ENCODE results near the gene GJB6.

GJB6 gene

DNA sequence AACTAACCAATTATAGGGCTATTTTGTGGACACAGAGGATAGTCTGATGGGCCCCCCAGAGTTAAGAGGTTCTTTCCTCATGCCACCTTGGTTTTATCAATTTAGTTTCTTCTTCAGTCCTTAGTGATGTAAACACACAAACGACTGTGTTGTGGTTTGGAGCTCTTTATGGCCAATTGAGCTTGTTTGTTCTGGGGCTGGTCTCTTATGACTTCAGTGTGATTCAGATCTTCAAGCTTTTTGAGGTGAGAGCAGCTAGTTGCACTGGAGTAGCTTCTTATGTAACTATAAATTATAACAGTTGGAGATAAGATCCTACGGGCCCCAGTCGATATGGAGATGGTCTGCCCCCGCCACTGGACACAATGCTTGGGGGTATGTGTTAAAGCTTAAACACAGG lies 22.0 kb upstream of the GJB6 start:
- no peaks in the 10 kb centered on the region for H3K4me1 ChIP-seq
- no peak for DNase-seq
- no peaks in the 10 kb centered on the region for H3K36me3 ChIP-seq
- no peak overlapping the region for H3K4me3 ChIP-seq
- no peak overlapping the region for H3K27ac ChIP-seq
- TF ChIP-seq, protein P1, sequence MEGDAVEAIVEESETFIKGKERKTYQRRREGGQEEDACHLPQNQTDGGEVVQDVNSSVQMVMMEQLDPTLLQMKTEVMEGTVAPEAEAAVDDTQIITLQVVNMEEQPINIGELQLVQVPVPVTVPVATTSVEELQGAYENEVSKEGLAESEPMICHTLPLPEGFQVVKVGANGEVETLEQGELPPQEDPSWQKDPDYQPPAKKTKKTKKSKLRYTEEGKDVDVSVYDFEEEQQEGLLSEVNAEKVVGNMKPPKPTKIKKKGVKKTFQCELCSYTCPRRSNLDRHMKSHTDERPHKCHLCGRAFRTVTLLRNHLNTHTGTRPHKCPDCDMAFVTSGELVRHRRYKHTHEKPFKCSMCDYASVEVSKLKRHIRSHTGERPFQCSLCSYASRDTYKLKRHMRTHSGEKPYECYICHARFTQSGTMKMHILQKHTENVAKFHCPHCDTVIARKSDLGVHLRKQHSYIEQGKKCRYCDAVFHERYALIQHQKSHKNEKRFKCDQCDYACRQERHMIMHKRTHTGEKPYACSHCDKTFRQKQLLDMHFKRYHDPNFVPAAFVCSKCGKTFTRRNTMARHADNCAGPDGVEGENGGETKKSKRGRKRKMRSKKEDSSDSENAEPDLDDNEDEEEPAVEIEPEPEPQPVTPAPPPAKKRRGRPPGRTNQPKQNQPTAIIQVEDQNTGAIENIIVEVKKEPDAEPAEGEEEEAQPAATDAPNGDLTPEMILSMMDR (IDR thresholded peaks at IDR 0.05): no peak
- intact Hi-C loops (cut with DNase I; ENCODE audit: low total_unique reads): no loop called here
- H3K9me3 ChIP-seq: no peaks in the 10 kb centered on the region
- H3K27me3 ChIP-seq: peaks cover 0 to 6% of the 10 kb centered on the region in 2 donors

DNA sequence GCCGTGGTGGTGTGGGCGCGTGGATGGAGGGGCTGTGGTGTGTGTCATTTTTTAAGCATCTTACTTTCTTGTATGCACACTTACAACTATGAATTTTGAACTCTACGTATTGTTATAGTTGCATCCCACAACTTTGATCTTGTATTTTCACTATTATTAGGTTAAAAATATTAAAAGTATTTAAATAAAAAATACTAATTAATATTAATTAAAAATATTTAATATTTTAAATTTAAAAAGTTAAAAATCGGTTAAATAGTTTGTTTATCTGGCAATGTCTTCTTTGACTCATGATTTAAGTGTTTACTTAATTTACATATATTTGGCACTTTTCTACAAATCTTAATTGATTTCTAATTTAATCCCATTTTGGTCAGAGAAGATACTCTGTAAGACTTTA lies 17.8 kb upstream of the GJB6 start:
- Histone ChIP-seq H3K9me3 (no peaks in the 10 kb centered on the region), H3K36me3 (no peaks in the 10 kb centered on the region), H3K4me3 (no peak overlapping the region), H3K27ac (no peak overlapping the region), H3K27me3 (peaks cover 0 to 9% of the 10 kb centered on the region in 2 donors), H3K4me1 (no peaks in the 10 kb centered on the region)
- TF ChIP-seq, protein P1 (IDR thresholded peaks at IDR 0.05): no peak
- no peak for DNase-seq
- intact Hi-C loops (cut with DNase I; ENCODE audit: low total_unique reads): no loop called here

DNA sequence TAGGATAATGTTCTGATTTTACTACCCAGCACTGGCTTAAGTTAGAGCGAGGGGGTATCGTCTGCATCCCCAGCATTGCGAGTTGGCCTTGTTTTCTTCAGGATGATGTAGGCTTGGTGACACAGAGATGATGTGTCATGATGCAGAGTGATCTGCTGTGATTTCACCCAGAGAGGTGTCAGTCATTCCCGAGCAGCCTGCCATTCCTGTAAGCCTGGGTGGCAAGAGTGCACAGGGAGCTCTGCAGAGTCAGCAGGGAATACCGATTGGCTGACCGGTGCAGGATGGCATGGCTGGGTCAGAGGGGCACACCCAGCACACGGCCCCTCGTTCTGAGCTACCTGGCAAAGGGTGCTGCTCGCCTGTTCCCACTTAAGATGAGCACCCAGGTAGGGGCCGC lies 15.8 kb upstream of the GJB6 start:
- H3K27ac ChIP-seq: no peak overlapping the region
- H3K9me3 ChIP-seq: no peaks in the 10 kb centered on the region
- TF ChIP-seq, protein P1 (IDR thresholded peaks at IDR 0.05): no peak
- H3K4me3 ChIP-seq: no peak overlapping the region
- peaks cover 0 to 6% of the 10 kb centered on the region in 2 donors for H3K27me3 ChIP-seq
- DNase-seq: no peak
- no peaks in the 10 kb centered on the region for H3K36me3 ChIP-seq
- no peaks in the 10 kb centered on the region for H3K4me1 ChIP-seq
- intact Hi-C loops (cut with DNase I; ENCODE audit: low total_unique reads): no loop called here

DNA sequence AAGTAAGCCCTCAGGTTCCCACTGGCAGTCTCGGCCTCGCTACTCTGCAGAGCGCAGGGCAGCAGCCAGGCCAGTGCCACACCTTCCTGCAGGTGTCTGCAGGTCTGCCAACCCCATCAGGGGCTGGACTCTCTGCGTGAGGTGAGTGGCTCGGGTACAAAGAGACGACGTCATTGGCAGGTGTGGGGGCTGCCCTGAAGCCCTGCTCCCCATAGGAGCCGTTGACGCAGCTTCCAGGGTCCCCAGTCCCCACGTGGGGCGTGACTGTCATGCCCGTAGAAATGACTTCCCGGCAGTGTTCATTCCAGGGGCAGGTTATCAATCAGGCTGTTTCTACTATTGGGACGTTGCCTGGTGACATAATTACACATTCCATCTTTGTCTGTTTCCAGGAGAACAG lies 15.3 kb upstream of the GJB6 start:
- H3K36me3 ChIP-seq: no peaks in the 10 kb centered on the region
- peaks cover 0 to 6% of the 10 kb centered on the region in 2 donors for H3K27me3 ChIP-seq
- TF ChIP-seq, protein P1 (IDR thresholded peaks at IDR 0.05): no peak
- no peak overlapping the region for H3K27ac ChIP-seq
- no peaks in the 10 kb centered on the region for H3K4me1 ChIP-seq
- no peak overlapping the region for H3K4me3 ChIP-seq
- DNase-seq: no peak
- no peaks in the 10 kb centered on the region for H3K9me3 ChIP-seq
- intact Hi-C loops (cut with DNase I; ENCODE audit: low total_unique reads): no loop called here

DNA sequence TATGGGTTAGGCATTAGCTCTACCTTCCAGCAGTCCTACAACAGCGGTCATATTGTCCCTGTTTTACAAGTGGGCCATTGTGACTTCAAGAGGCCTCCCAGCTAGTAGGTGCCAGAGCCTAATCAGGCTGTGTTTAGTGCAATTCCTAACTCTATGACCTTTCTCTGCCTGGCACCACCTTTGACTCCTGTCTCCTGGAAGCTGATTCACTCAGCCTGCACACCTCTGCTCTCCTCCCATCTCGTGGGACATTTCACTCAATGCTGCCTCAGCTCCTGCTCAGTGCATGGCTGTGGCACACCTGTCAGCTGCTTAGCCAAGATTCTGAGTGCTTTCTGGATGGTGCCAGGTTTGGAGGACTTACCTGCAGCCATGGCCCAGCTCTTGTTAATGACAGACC lies 9.5 kb upstream of the GJB6 start:
- Histone ChIP-seq H3K36me3 (no peaks in the 10 kb centered on the region), H3K27me3 (peaks cover 0 to 4% of the 10 kb centered on the region in 2 donors), H3K27ac (no peak overlapping the region), H3K4me3 (no peak overlapping the region), H3K9me3 (no peaks in the 10 kb centered on the region), H3K4me1 (no peaks in the 10 kb centered on the region)
- intact Hi-C loops (cut with DNase I; ENCODE audit: low total_unique reads): no loop called here
- DNase-seq: no peak
- TF ChIP-seq, protein P1 (IDR thresholded peaks at IDR 0.05): no peak

DNA sequence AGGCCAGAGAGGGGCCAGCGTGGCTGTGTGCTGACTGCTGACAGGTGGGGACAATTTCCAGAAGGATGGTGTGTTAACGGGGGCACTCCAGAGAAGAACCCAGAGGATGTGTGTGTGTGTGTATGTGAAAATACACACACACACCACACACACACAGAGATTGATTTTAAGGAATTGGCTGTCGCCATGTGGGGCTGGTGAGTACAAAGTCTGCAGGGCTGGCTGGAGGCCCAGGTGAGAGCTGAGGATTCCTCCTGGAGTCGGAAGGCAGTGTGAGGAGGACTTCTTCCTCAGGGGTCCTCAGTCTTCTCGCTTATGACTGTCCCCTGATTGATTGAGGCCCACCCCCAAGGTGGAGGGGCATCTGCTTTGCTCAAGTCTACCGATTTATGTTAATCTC lies 7.6 kb upstream of the GJB6 start:
- TF ChIP-seq, protein P1 (IDR thresholded peaks at IDR 0.05): no peak
- H3K9me3 ChIP-seq: no peaks in the 10 kb centered on the region
- H3K4me3 ChIP-seq: no peak overlapping the region
- H3K27ac ChIP-seq: no peak overlapping the region
- no peaks in the 10 kb centered on the region for H3K36me3 ChIP-seq
- intact Hi-C loops (cut with DNase I; ENCODE audit: low total_unique reads): no loop called here
- H3K27me3 ChIP-seq: peaks cover 0 to 7% of the 10 kb centered on the region in 2 donors
- DNase-seq: no peak
- no peaks in the 10 kb centered on the region for H3K4me1 ChIP-seq

Data from tibial artery (tissue), 4 donors.